ELF-1 (cell line): ENCODE measurements around the gene SCGB1C1.
"Not testable (repeated sequence)": the region's sequence is repeated elsewhere in the genome, so short reads cannot be mapped to it uniquely, and the experiment has no call there.

Source experiments
- DNase-seq: peaks from one replicate; pipeline ENCODE4 v3.0.0-alpha.2; 2016; ENCODE audit warnings: low read depth, low spot score

Gene SCGB1C1

DNA sequence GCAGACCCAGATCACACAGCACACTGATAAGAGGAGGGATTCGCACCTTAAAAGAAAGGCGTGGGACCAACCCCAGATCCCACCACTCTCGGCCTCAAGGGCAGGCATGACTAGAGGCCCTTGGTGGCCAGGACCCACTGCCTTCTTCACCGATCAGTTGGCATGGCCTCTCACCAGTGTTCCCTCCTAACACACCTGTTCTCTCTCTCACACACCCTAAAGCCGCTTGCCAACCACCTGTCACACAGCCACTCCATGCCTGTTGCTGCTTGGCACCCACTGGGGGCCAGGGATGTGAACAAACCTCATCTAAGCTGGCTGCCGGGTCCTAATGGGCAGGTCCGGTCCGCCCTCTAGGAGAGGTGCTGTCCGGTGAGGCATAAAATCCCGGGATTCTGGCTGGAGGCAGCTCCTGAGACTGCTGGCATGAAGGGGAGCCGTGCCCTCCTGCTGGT, at the start of gene SCGB1C1:
Gene SCGB1C1 (plus strand): TSS at position 405 of the 455 bp plus-strand sequence. CDS start 22 bp downstream, at position 427.
- DNase-seq, result not testable (repeated sequence)

GRCh38 chr11:180242-180641, 12.6 kb upstream of the SCGB1C1 start:
- DNase-seq, result not testable (repeated sequence)

DNA sequence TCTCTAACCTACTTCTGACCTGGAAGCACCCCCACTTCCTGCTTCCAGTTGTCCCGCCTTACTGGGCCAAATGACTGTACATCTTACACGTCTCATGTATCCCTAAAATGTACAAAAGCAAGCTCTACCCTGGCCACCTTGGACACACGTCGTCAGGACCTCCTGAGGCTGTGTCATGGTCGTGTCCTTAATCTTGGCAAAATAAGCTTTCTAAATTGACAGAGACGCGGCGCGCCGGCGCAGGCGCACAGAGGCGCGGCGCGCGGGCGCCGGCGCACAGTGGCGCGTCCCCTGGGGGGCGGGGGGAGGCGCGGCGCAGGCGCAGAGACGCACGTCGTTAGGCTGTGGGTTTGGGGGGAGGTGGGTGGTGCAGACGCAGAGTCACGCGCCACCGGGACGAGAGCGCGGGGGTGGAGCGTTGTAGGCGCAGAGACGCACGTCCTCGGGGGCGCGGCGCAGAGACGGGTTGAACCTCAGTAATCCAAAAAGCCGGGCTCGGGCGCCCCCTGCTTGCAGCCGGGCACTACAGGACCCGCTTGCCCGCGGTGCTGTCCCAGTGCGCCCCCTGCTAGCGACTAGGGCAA, 3.6 kb upstream of the SCGB1C1 start:
- peak; percentile 42 for DNase-seq

DNA sequence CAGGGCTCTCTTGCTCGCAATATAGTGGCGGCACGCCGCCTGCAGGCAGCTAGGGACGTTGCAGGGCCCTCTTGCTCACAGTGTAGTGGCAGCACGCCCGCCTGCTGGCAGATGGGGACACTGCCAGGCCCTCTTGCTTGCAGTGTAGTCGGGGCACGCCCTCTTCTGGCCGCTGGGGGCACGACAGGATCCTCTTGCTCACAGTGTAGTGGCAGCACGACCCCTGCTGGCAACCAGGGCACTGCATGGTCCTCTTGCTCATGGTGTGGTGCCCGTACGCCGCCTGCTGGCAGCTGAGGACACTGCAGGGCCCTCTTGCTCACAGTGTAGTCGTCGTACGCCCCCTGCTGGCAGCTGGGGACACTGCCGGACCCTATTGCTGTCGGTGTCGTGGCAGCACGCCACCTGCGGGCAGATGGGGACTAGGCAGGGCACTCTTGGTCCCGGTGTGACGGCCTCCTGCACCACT, 3.0 kb upstream of the SCGB1C1 start:
- not testable (repeated sequence) for DNase-seq

- not testable (repeated sequence) for DNase-seq
Measured at GRCh38 chr11:190546-190945, 2.3 kb upstream of the SCGB1C1 start.

DNA sequence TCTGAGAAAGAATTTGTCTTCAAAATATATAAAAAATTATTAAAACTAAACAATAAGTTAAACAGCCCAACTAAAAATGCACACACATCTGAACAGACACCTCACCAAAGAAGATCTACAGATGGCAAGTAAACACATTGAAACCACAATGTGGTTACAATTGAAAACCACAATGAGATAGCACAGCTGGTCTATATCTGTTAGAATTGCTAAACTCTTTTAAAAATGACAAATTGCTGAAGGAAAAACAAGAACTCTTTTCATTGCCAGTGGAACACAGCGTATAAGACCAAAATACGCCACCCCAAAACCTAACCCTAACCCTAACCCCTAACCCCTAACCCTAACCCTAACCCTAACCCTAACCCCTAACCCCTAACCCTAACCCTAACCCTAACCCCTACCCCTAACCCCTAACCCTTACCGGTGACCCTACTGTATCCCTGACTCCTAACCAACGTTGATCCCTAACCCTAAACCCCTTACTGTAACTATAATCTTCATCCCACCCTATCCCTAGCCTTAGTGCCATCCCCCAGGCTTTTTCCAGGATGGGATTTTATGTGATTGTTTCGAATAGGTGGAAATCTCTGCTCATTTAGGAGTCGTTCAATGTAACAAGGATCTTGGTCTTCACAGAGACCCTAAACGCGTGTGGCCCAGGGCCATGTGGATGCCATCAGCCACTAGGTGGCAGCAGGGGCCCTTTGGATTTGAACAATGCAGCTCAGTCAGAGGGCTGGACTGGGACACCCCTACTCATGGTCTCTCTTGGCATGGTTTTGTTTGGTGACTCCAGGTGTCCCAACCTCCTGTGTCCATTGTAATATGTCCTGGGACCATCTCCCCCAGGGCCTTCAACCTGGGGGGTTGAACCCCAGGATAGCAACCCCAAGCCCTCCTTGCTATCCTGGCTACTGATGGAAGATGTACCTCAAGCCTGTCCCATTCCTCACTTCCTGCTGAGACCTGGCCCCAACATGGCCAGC, 1.1 kb upstream of the SCGB1C1 start:
- not testable (repeated sequence) for DNase-seq

DNA sequence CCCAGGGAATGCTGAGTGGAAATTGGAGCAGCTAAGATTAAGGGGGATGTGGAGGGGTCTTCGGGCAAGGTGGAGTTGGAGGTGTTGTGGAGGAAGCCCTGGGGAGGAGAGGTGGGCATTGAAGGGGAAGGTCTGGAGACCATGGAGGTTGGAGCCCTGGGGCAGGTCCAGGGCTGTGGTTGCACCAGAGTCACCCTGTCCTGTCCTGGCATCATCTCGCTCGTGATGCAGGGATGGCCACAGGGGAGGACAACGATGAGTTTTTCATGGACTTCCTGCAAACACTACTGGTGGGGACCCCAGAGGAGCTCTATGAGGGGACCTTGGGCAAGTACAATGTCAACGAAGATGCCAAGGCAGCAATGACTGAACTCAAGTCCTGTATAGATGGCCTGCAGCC, 603 bp downstream of the SCGB1C1 start:
- DNase-seq, result not testable (repeated sequence)

DNA sequence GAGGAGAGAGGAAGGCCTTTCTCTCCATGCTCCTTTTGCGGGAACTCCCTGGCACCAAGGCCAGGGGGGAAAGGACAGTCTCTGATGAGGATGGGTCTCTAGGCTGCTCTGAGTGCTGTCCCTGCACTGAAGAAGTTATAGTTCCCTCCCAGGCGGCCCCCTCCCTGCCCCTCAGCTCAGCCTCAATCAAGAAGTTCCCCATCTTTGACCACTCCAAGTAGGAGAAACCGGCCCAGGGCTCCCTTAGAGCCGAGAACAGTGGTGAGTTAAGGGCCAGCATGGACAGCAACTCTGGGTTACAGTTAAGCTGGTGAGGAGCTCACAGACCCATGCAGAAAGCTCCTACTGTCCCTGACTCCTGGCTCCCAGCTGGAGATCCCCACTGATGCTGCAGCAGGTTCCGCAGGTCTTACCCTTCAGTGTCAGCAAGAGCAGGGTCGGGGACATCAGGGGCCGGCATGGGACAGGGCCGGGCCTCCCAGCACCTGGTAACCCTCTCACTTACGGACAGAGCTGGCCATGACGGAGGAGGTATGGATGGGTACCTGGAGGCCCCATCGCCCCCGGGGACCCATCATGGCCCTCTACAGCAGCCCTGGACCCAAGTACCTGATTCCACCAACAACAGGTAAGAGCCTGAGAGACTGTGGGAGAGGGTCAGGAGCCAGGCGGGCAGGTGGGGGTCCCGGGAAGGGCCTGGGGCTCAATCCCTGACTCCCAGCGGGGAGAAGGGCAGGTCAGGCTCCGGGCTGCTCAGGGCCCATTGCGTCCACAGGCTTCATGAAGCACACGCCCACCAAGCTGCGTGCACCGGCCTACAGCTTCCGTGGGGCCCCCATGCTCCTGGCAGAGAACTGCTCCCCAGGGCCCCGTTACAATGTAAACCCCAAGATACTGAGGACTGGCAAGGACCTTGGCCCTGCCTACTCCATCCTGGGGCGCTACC, 4.2 kb downstream of the SCGB1C1 start:
- DNase-seq, result no peak

DNA sequence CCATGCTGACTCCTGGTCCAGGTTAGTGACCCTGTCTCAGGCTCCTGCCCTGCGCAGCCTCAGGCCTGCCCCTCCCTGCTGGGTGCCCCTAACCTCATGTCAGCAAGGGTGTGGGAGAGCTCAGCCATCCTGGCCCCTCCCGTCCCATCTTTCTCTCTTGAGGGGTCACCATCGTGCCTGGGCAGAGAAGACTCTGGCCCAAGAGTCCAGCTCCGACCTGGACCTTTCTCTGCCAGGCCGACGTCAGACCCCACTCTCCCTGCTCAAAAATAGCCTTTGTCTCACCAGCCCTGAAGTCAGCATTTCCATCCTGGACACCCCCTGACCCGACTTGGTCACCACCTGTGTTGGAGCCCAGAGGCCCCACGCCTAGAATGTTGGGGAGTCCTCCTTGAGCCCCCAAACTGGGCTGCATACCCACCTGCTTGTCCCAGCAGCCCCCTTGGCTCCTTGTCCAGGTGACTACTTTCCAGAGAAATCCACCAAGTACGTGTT, 4.9 kb downstream of the SCGB1C1 start:
- no peak for DNase-seq

DNA sequence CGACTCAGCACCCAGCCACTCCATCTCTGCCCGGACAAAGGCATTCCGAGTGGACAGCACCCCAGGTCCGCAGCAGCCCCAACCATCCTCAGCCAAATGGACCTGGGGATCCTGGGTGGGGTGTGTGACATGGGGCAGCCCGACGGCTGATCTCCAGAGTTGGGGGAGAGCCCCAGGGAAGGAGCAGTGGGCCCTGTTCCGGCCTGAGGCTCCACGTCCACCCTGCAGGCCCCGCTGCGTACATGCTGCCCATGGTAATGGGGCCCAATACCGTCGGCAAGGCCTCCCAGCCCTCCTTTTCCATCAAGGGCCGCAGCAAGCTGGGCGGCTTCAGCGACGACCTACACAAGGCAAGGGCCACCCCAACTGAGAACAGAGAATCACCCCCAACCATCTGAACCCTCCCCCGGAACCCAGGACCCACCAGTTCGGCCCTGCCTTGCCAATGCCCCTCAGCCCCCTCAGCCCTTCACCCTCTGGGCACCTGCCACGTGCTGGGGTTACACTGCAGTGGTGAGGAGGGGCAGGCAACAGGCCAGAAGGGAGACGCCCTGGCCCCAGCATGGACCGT, 5.4 kb downstream of the SCGB1C1 start:
- DNase-seq, result no peak

- no peak for DNase-seq
Measured at GRCh38 chr11:199004-199581, 6.2 kb downstream of the SCGB1C1 start.

GRCh38 chr11:199782-200181, 6.9 kb downstream of the SCGB1C1 start:
- no peak for DNase-seq

DNA sequence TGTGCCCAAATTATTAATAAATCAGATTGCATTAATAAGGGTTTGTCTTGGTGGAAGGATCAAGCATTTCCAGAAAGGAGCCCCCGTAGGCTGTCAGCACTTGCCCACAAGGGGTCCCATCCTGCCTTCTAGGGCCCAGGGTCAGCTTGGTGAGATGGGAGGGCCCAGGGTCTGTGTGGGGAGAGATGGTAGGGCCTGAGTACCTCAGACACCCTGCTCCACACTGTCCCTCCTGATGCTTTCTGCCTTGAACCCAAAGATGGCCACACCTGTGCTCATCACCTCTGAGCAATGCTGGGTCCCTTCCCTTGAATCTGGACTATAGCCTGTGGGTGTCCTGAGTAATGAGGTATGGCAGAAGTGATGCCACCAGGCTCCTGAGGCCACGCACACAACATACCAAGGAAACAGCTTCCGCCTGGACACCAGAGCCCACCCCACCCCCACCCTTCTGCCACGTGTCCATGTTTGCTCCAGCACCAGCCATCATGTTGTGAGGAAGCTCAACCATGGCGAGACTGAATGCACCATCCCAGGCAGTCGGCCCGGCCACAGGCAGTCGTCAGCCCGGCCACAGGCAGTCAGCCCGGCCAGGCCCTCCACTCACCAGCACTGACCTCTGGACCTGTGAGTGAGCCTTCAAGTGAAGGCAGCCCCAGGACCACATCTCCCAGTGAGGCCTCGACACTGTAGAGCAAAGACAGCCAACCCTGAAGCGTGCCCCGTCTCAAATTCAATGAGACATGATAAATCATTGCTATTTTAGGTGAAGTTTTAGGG, 7.5 kb downstream of the SCGB1C1 start:
- DNase-seq, result no peak

- DNase-seq, result no peak
Measured at GRCh38 chr11:201966-202365, 9.1 kb downstream of the SCGB1C1 start.

DNA sequence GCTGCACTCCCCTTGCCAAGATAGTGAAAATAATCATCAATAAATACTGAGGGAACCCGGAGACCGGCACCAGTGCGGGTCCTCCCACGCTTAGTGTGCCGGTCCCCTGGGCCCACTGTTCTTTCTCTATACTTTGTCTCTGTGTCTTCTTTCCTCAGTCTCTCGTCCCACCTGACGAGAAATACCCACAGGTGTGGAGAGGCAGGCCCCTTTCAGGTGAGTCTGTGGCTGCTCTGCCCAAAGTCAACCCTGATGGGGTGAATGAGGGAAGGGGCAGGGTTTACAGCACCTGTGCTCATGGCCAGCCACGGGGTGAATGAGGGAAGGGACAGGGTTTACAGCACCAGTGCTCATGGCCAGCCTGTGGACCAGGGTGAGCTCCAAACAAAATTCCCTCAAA, 9.6 kb downstream of the SCGB1C1 start:
- no peak for DNase-seq

DNA sequence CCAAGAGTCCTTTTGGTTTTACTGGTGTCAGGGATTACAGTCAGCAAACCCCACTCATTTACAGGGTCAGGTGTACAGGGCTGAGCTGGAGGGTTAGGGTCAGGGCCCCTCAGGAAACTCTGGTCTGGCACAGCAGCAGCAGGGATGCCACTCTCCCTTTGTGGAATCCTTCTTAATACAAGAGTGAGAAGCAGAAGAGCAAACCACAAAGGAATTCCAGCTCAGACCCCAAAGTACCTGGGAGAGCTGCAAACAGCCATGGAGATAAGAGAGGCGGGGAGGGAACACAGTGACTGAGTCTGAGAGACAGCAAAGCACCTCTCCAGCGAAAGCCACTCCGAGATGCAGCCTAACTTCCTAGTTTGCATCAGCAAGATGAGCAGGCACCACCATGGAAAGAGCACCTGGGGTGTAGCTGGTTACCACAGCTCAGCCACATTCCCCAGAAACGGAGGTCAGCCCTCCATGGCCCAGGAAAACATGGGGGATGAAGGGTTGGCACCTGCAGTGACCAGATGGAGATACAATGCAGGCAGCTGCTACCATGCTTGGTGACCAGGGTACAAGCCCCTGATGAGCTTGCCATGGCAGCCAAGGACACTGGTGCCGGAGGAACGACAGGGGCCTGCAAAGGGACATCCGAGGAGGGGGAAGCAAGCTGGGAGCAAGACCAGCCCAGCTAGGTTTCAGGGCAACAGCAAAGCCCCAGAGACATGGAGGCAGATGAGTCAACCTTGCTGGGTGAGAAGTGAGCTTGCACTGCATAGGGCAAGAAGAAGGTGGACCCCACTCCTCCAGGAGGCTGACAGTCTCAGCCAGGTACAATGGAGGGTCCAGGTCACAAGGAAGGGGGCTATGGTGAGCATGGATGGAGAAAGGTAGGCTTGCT, 10.4 kb downstream of the SCGB1C1 start:
- no peak for DNase-seq

DNA sequence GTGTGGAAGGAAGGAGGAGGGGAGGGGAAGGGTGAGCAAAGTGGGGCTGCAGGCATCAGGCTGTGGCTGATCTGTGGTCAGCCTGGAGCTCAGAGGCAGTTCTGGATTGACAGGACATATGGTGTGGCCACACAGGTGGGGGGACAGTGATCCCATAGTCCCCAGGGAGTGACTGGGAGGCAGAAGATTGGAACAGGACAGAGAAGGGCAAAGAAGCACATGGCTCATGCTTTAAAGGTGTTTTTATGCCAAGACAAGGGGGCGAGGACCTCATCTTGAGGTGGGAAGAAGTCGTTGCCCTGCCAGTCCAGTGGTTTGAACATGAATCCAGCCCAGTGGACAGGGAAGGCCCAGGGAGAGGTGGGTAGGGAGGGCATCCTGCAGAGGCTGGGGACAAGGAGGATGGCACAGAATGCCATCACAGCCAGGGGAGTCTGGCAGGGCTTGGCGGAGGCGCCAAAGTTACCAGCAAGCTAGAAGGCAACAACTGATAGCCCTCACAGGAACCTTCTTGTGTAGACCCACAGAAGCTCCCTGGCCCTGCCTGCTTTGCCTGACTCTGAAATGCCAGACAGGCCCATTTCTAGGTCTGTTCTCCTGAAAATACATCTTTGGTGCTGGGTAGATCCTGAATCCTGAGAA, 11.2 kb downstream of the SCGB1C1 start:
- DNase-seq, result no peak

DNA sequence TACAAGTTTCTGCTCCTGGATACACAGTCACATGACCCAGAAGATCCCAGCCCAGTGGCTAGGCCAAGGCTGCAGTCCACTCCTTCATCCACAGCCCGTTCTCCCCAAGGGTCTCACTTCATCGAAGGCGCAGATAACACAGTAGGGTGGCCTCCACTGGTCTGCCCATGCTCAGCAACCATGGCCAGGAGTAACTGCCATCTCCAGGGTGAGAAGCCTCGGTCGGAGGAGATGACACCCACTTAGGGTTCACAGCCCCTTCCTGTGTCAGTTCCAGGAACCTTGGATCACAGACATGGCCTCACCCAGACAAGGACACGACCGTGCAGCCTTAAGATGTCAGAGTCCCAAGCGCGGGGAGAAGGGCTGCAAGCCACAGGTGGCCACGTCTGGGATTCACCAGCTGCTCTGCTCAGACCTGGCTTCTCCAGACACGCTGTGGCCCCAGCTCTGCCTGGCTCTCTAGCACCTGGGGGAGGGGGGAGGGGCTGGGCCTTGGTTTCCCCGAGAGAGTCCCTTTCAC, 11.8 kb downstream of the SCGB1C1 start:
- no peak for DNase-seq
